MM.1S (cell line): ENCODE measurements around the gene HNRNPA0.
"Not testable (repeated sequence)": the region's sequence is repeated elsewhere in the genome, so short reads cannot be mapped to it uniquely, and the experiment has no call there.

ENCODE experiments used
- DNase-seq: peaks from one replicate; pipeline ENCODE4 v3.0.0-alpha.2; 2015
- H2AFZ ChIP-seq: fragments of 300-600 bp; sonication (generic); 2 replicates; pipeline ENCODE4 v1.6.0; 2016; ENCODE audit warnings: antibody characterized with exemption, low read length
- H3F3A ChIP-seq: fragments of 300-600 bp; sonication (generic); 2 replicates; pipeline ENCODE4 v1.6.1; 2016; ENCODE audit warnings: mild to moderate bottlenecking, antibody characterized with exemption, low read length, moderate library complexity, mixed read lengths; ENCODE audit not compliant: insufficient read depth
- H3K27ac ChIP-seq: fragments of 300-600 bp; sonication (generic); 2 replicates; pipeline ENCODE4 v1.5.1; 2016; ENCODE audit warnings: mild to moderate bottlenecking, low read length
- H3K27me3 ChIP-seq: fragments of 300-600 bp; sonication (generic); replicated peaks from 2 replicates; pipeline ENCODE4 v1.6.0; 2016; ENCODE audit warnings: low read length; ENCODE audit not compliant: insufficient read depth
- H3K36me3 ChIP-seq: fragments of 300-600 bp; sonication (generic); replicated peaks from 2 replicates; pipeline ENCODE4 v1.6.1; 2016; ENCODE audit warnings: mild to moderate bottlenecking, low read length, mixed read lengths; ENCODE audit not compliant: insufficient read depth
- H3K4me1 ChIP-seq: fragments of 300-600 bp; sonication (generic); 2 replicates; pipeline ENCODE4 v1.6.1; 2016; ENCODE audit warnings: low read length, mixed read lengths
- H3K4me2 ChIP-seq: fragments of 300-600 bp; sonication (generic); 2 replicates; pipeline ENCODE4 v1.6.0; 2016; ENCODE audit warnings: low read depth, low read length
- H3K4me3 ChIP-seq: fragments of 300-600 bp; sonication (generic); 2 replicates; pipeline ENCODE4 v1.5.1; 2016; ENCODE audit warnings: low read length, mixed read lengths
- H3K79me2 ChIP-seq: fragments of 300-600 bp; sonication (generic); 2 replicates; pipeline ENCODE4 v1.6.1; 2016; ENCODE audit warnings: mixed run types, low read length, mixed read lengths
- H3K9ac ChIP-seq: fragments of 300-600 bp; sonication (generic); 2 replicates; pipeline ENCODE4 v1.6.1; 2016; ENCODE audit warnings: low read length, mixed read lengths
- H3K9me2 ChIP-seq: fragments of 300-600 bp; sonication (generic); replicated peaks from 2 replicates; pipeline ENCODE4 v1.6.1; 2016; ENCODE audit warnings: mild to moderate bottlenecking, low read length, mixed read lengths; ENCODE audit not compliant: insufficient read depth
- H3K9me3 ChIP-seq: fragments of 300-600 bp; sonication (generic); replicated peaks from 2 replicates; pipeline ENCODE4 v1.6.1; 2016; ENCODE audit warnings: mild to moderate bottlenecking, low read length, mixed read lengths; ENCODE audit not compliant: insufficient read depth
- H4K20me1 ChIP-seq: fragments of 300-600 bp; sonication (generic); 2 replicates; pipeline ENCODE4 v1.6.1; 2016; ENCODE audit warnings: mild to moderate bottlenecking, low read length, moderate library complexity, mixed read lengths; ENCODE audit not compliant: insufficient read depth
- CTCF ChIP-seq: fragments of 300-600 bp; sonication (generic); IDR thresholded peaks from 2 replicates; pipeline ENCODE4 v1.5.1; 2016; ENCODE audit warnings: antibody characterized with exemption, low read length, mixed read lengths
- EZH2 ChIP-seq: fragments of 300-600 bp; sonication (generic); optimal IDR thresholded peaks from 2 replicates; pipeline ENCODE3; 2017; ENCODE audit warnings: low read depth, mild to moderate bottlenecking, antibody characterized with exemption, low read length, mixed read lengths
- EZH2phosphoT487 ChIP-seq: fragments of 300-600 bp; sonication (generic); IDR thresholded peaks from 2 replicates; pipeline ENCODE4 v1.6.1; 2018; ENCODE audit warnings: antibody characterized with exemption, low read length

Gene HNRNPA0

GRCh38 chr5:137791387-137791786, 37.2 kb upstream of the HNRNPA0 start:
- no peaks in the 10 kb centered on the region for H3K4me1 ChIP-seq
- H3K9me3 ChIP-seq: no peaks in the 10 kb centered on the region
- no peak overlapping the region for H3K4me3 ChIP-seq
- H3K79me2 ChIP-seq: no peaks in the 10 kb centered on the region
- no peaks in the 10 kb centered on the region for H4K20me1 ChIP-seq
- no peaks in the 10 kb centered on the region for H3K27me3 ChIP-seq
- no peak overlapping the region for H3K4me2 ChIP-seq
- no peaks in the 10 kb centered on the region for H3K36me3 ChIP-seq
- no peak overlapping the region for H3K27ac ChIP-seq
- no peaks in the 10 kb centered on the region for H3F3A ChIP-seq
- no peak overlapping the region for H3K9ac ChIP-seq
- H2AFZ ChIP-seq: no peak overlapping the region
- TF ChIP-seq EZH2 (no peak), EZH2phosphoT487 (no peak), CTCF (no peak)
- no peaks in the 10 kb centered on the region for H3K9me2 ChIP-seq
- no peak for DNase-seq

GRCh38 chr5:137788560-137788959, 34.4 kb upstream of the HNRNPA0 start:
- H3F3A ChIP-seq, H3K36me3 ChIP-seq, H3K4me1 ChIP-seq, H3K9me2 ChIP-seq, H2AFZ ChIP-seq, H3K27ac ChIP-seq, H3K27me3 ChIP-seq, H3K9me3 ChIP-seq, H3K79me2 ChIP-seq, H4K20me1 ChIP-seq, DNase-seq, H3K4me2 ChIP-seq, H3K9ac ChIP-seq, H3K4me3 ChIP-seq: not testable (repeated sequence)

GRCh38 chr5:137782984-137783536, 28.9 kb upstream of the HNRNPA0 start:
- Histone ChIP-seq H3K4me1 (no peaks in the 10 kb centered on the region), H3K9ac (no peak overlapping the region), H4K20me1 (no peaks in the 10 kb centered on the region), H3K27ac (no peak overlapping the region), H3K9me2 (no peaks in the 10 kb centered on the region), H3K79me2 (no peaks in the 10 kb centered on the region), H3F3A (no peaks in the 10 kb centered on the region), H3K4me2 (no peak overlapping the region), H3K36me3 (no peaks in the 10 kb centered on the region), H3K4me3 (no peak overlapping the region), H3K9me3 (no peaks in the 10 kb centered on the region), H2AFZ (no peak overlapping the region), H3K27me3 (no peaks in the 10 kb centered on the region)
- no peak for TF ChIP-seq CTCF
- no peak for TF ChIP-seq EZH2
- TF ChIP-seq EZH2phosphoT487: no peak
- no peak for DNase-seq

GRCh38 chr5:137782055-137782454, 27.9 kb upstream of the HNRNPA0 start:
- Histone ChIP-seq H2AFZ (no peak overlapping the region), H3K36me3 (no peaks in the 10 kb centered on the region), H3K9ac (no peak overlapping the region), H3K4me3 (no peak overlapping the region), H4K20me1 (no peaks in the 10 kb centered on the region), H3K79me2 (no peaks in the 10 kb centered on the region), H3K4me2 (no peak overlapping the region), H3K9me2 (no peaks in the 10 kb centered on the region), H3K27me3 (no peaks in the 10 kb centered on the region), H3K27ac (no peak overlapping the region), H3K9me3 (no peaks in the 10 kb centered on the region), H3K4me1 (no peaks in the 10 kb centered on the region), H3F3A (no peaks in the 10 kb centered on the region)
- DNase-seq: no peak
- no peak for TF ChIP-seq CTCF
